H9 (cell line): ENCODE measurements around the gene TMEM234. TPM values are rescaled to one million over a fixed set of nuclear protein-coding genes. Genes with fewer than 3 reads are reported as not detected.

Source experiments
- DNase-seq: peaks from one replicate; pipeline ENCODE4 v3.0.0-alpha.2; 2017
- H2AFZ ChIP-seq: one replicate; pipeline ENCODE4 v1.6.1; 2013; ENCODE audit warnings: mild to moderate bottlenecking, low read length, control low read depth, moderate library complexity
- H2AK5ac ChIP-seq: 2 replicates; pipeline ENCODE4 v1.6.1; 2013; ENCODE audit warnings: low read length, control low read depth, mixed read lengths; ENCODE audit not compliant: insufficient read length
- H2BK120ac ChIP-seq: one replicate; pipeline ENCODE4 v1.6.1; 2013; ENCODE audit warnings: low read depth, mild to moderate bottlenecking, low read length, control low read depth, inconsistent platforms; ENCODE audit not compliant: poor library complexity, severe bottlenecking
- H2BK12ac ChIP-seq: 2 replicates; pipeline ENCODE4 v1.6.1; 2013; ENCODE audit warnings: low read length, control low read depth, mixed read lengths, low read depth; ENCODE audit not compliant: insufficient read length
- H2BK15ac ChIP-seq: 2 replicates; pipeline ENCODE4 v1.6.1; 2013; ENCODE audit warnings: low read depth, low read length, control low read depth
- H2BK20ac ChIP-seq: one replicate; pipeline ENCODE4 v1.6.1; 2013; ENCODE audit warnings: low read depth, mild to moderate bottlenecking, low read length, control low read depth, inconsistent platforms; ENCODE audit not compliant: poor library complexity, severe bottlenecking
- H2BK5ac ChIP-seq: 2 replicates; pipeline ENCODE4 v1.6.1; 2013; ENCODE audit warnings: low read length, control low read depth, mixed read lengths; ENCODE audit not compliant: insufficient read length
- H3K14ac ChIP-seq: 2 replicates; pipeline ENCODE4 v1.6.1; 2013; ENCODE audit warnings: low read length, control low read depth; ENCODE audit not compliant: insufficient read depth
- H3K18ac ChIP-seq: 2 replicates; pipeline ENCODE4 v1.6.1; 2013; ENCODE audit warnings: low read depth, mild to moderate bottlenecking, mixed read lengths, low read length, control low read depth; ENCODE audit not compliant: insufficient read length
- H3K23ac ChIP-seq: 2 replicates; pipeline ENCODE4 v1.6.1; 2013; ENCODE audit warnings: low read length, control low read depth, mixed read lengths, low read depth; ENCODE audit not compliant: insufficient read length
- H3K23me2 ChIP-seq: 2 replicates; pipeline ENCODE4 v1.6.1; 2013; ENCODE audit warnings: low read depth, mild to moderate bottlenecking, mixed read lengths, low read length, control low read depth; ENCODE audit not compliant: insufficient read length, poor library complexity, severe bottlenecking
- H3K27ac ChIP-seq: 2 replicates; pipeline ENCODE4 v1.5.1; 2013; ENCODE audit warnings: low read length, control low read depth, mixed read lengths, low read depth; ENCODE audit not compliant: insufficient read length
- H3K27me3 ChIP-seq: 2 replicates; pipeline ENCODE4 v1.6.1; 2013; ENCODE audit warnings: low read length, control low read depth, inconsistent platforms; ENCODE audit not compliant: insufficient read depth
- H3K4ac ChIP-seq: 2 replicates; pipeline ENCODE4 v1.6.1; 2013; ENCODE audit warnings: low read depth, mild to moderate bottlenecking, control low read depth, inconsistent platforms, low read length, moderate library complexity
- H3K4me1 ChIP-seq: 2 replicates; pipeline ENCODE4 v1.6.1; 2013; ENCODE audit warnings: low read length, control low read depth, inconsistent platforms; ENCODE audit not compliant: insufficient read depth
- H3K4me2 ChIP-seq: 2 replicates; pipeline ENCODE4 v1.6.1; 2013; ENCODE audit warnings: low read length, control low read depth, mixed read lengths; ENCODE audit not compliant: insufficient read length, insufficient read depth
- H3K56ac ChIP-seq: 2 replicates; pipeline ENCODE4 v1.6.1; 2013; ENCODE audit warnings: low read depth, mild to moderate bottlenecking, mixed read lengths, low read length, control low read depth; ENCODE audit not compliant: insufficient read length
- H3K79me1 ChIP-seq: 2 replicates; pipeline ENCODE4 v1.6.1; 2013; ENCODE audit warnings: low read depth, mild to moderate bottlenecking, moderate library complexity, low read length, control low read depth, inconsistent platforms; ENCODE audit not compliant: insufficient read depth, poor library complexity, severe bottlenecking
- H3K79me2 ChIP-seq: 2 replicates; pipeline ENCODE4 v1.6.1; 2013; ENCODE audit warnings: low read length, control low read depth, inconsistent platforms; ENCODE audit not compliant: insufficient read depth
- H3K9ac ChIP-seq: 2 replicates; pipeline ENCODE4 v1.6.1; 2013; ENCODE audit warnings: low read length, control low read depth, mixed read lengths; ENCODE audit not compliant: insufficient read length; ENCODE audit errors: extremely low read depth
- H3K9me3 ChIP-seq: one replicate; pipeline ENCODE4 v1.6.1; 2013; ENCODE audit warnings: low read depth, low read length, inconsistent platforms; ENCODE audit not compliant: control insufficient read depth
- H3T11ph ChIP-seq: one replicate; pipeline ENCODE4 v1.6.1; 2013; ENCODE audit warnings: mild to moderate bottlenecking, low read length, control low read depth, inconsistent platforms
- H4K20me1 ChIP-seq: one replicate; pipeline ENCODE4 v1.6.1; 2013; ENCODE audit not compliant: control insufficient read depth, insufficient read length, insufficient read depth
- H4K5ac ChIP-seq: 2 replicates; pipeline ENCODE4 v1.6.1; 2013; ENCODE audit warnings: low read depth, mild to moderate bottlenecking, mixed read lengths, low read length, control low read depth; ENCODE audit not compliant: insufficient read length
- H4K8ac ChIP-seq: replicated peaks from 2 replicates; pipeline ENCODE4 v1.6.1; 2013; ENCODE audit warnings: low read length, control low read depth, mixed read lengths, low read depth; ENCODE audit not compliant: insufficient read length
- H4K91ac ChIP-seq: 2 replicates; pipeline ENCODE4 v1.6.1; 2013; ENCODE audit warnings: low read depth, mild to moderate bottlenecking, moderate library complexity, mixed read lengths, low read length, control low read depth; ENCODE audit not compliant: insufficient read length
- H3K27ac Mint-ChIP-seq, 3 experiments: 2 replicates in 2 of 3; 3 replicates in 1 of 3; pipeline ENCODE4 v1.8.0; 2020 to 2021; ENCODE audit warnings: mixed read lengths in 3 of 3, mild to moderate bottlenecking in 1 of 3, moderate library complexity in 1 of 3
- H3K27me3 Mint-ChIP-seq: 2 replicates; pipeline ENCODE4 v1.8.0; 2021; ENCODE audit warnings: low read depth, mild to moderate bottlenecking, moderate library complexity, mixed read lengths
- H3K36me3 Mint-ChIP-seq, 3 experiments: 2 replicates in 2 of 3; 3 replicates in 1 of 3; pipeline ENCODE4 v1.8.0; 2020 to 2021; ENCODE audit warnings: low read depth in 3 of 3, mixed read lengths in 3 of 3; ENCODE audit not compliant: insufficient read depth in 1 of 3
- H3K4me1 Mint-ChIP-seq, 2 experiments: 2 replicates each; pipeline ENCODE4 v1.8.0; 2020; ENCODE audit warnings: mixed read lengths in 2 of 2
- H3K4me3 Mint-ChIP-seq, 2 experiments: 2 replicates in 1 of 2; 3 replicates in 1 of 2; pipeline ENCODE4 v1.8.0; 2020 to 2021; ENCODE audit warnings: mild to moderate bottlenecking in 2 of 2, mixed read lengths in 2 of 2, moderate library complexity in 1 of 2
- H3K9me3 Mint-ChIP-seq, 2 experiments: 2 replicates in 1 of 2; 3 replicates in 1 of 2; pipeline ENCODE4 v1.8.0; 2020; ENCODE audit warnings: mild to moderate bottlenecking in 2 of 2, mixed read lengths in 2 of 2, moderate library complexity in 1 of 2
- CTCF ChIP-seq: fragments of 200-600 bp; sonication (generic); conservative IDR thresholded peaks from 3 replicates; pipeline ENCODE4 v1.8.0; 2021; ENCODE audit warnings: antibody characterized with exemption, mild to moderate bottlenecking
- WGBS: extraction: QIAGEN DNeasy Blood & Tissue Kit; methylation state at CpG from one replicate; pipeline ENCODE4 v1.1.7; 2013; ENCODE audit warnings: missing lambda C conversion rate, low lambda C conversion rate, mixed read lengths; ENCODE audit not compliant: insufficient read length; ENCODE audit errors: extremely low coverage; 5-methylcytosine and 5-hydroxymethylcytosine counted together
- total RNA-seq: library from RNA; stranded (reverse); gene quantifications from 2 replicates; pipeline ENCODE4 v1.2.1, GENCODE V29; 2021

The TMEM234 gene
- total RNA-seq, 1 experiment from 2014 or later: 19.7 TPM

- Mint-ChIP-seq H3K27ac (peak overlapping the region; percentile 58 to 79 (median 67); a peak in 3 of 7 replicates), H3K4me3 (no peak overlapping the region), H3K4me1 (peaks cover 5 to 6% of the 10 kb centered on the region in 2 experiments; a peak in 3 of 4 replicates), H3K27me3 (no peaks in the 10 kb centered on the region), H3K9me3 (no peaks in the 10 kb centered on the region), H3K36me3 (peaks cover 8 to 36% (median 29%) of the 10 kb centered on the region in 3 experiments; a peak in 6 of 7 replicates)
- Histone ChIP-seq H2BK20ac (no peak overlapping the region), H2AFZ (no peak overlapping the region), H4K91ac (no peak overlapping the region), H4K5ac (no peak overlapping the region), H3K4ac (no peak overlapping the region), H3K9ac (no peak overlapping the region), H3K27me3 (no peaks in the 10 kb centered on the region), H2AK5ac (no peak overlapping the region), H2BK12ac (no peak overlapping the region), H2BK120ac (no peak overlapping the region), H3K79me2 (no peaks in the 10 kb centered on the region), H3K27ac (no peak overlapping the region), H3K9me3 (no peaks in the 10 kb centered on the region), H3K23me2 (no peaks in the 10 kb centered on the region), H3T11ph (no peak overlapping the region), H4K20me1 (no peaks in the 10 kb centered on the region), H3K4me1 (no peaks in the 10 kb centered on the region; the same call in 1 of the 2 replicates), H3K23ac (no peak overlapping the region), H2BK5ac (no peak overlapping the region), H3K56ac (no peak overlapping the region), H3K18ac (no peak overlapping the region), H3K4me2 (no peak overlapping the region), H2BK15ac (no peak overlapping the region), H3K79me1 (no peaks in the 10 kb centered on the region), H3K14ac (no peak overlapping the region), H4K8ac (no peak overlapping the region)
- WGBS: no CpG with 5 or more reads among the region's 10 CpGs
- DNase-seq: peak; percentile 77
- peak; percentile 85 for TF ChIP-seq CTCF
These were observed 6.3 kb downstream of the TMEM234 start for GRCh38 chr1:32215629-32216480.
